Progenitor cell of endocrine pancreas (in vitro differentiated cells): Measurements from ENCODE around the gene TRAM2. TPM values are rescaled to one million over a fixed set of nuclear protein-coding genes. Genes with fewer than 3 reads are reported as not detected.

Experiments used
- DNase-seq: peaks from one replicate; pipeline ENCODE4 v3.0.0; 2021; ENCODE audit warnings: low spot score; ENCODE audit not compliant: unreplicated experiment
- H3K27ac Mint-ChIP-seq: 2 replicates; pipeline ENCODE4 v1.8.0; 2021; ENCODE audit warnings: mild to moderate bottlenecking, moderate library complexity, mixed read lengths
- H3K27me3 Mint-ChIP-seq: 2 replicates; pipeline ENCODE4 v1.8.0; 2021; ENCODE audit warnings: mixed read lengths
- H3K36me3 Mint-ChIP-seq: 2 replicates; pipeline ENCODE4 v1.8.0; 2022; ENCODE audit warnings: mixed read lengths; ENCODE audit not compliant: insufficient read depth
- H3K4me1 Mint-ChIP-seq: 2 replicates; pipeline ENCODE4 v1.8.0; 2021; ENCODE audit warnings: low read depth, mixed read lengths
- H3K4me3 Mint-ChIP-seq: 2 replicates; pipeline ENCODE4 v1.8.0; 2021; ENCODE audit warnings: low read depth, mild to moderate bottlenecking, moderate library complexity, mixed read lengths
- H3K9me3 Mint-ChIP-seq: 2 replicates; pipeline ENCODE4 v1.8.0; 2021; ENCODE audit warnings: low read depth, mixed read lengths
- total RNA-seq: library from RNA; stranded (reverse); gene quantifications from 2 replicates; pipeline ENCODE4 v1.2.1, GENCODE V29; 2021
- TF ChIP-seq, protein P1 (sequence below): fragments of 200-600 bp; sonication (generic); IDR thresholded peaks from one replicate; pipeline ENCODE4 v1.5.0; 2021; ENCODE audit warnings: antibody characterized with exemption, mild to moderate bottlenecking; ENCODE audit not compliant: unreplicated experiment

Gene TRAM2
- total RNA-seq, 1 donor from 2014 or later, result 18.6 TPM

DNA sequence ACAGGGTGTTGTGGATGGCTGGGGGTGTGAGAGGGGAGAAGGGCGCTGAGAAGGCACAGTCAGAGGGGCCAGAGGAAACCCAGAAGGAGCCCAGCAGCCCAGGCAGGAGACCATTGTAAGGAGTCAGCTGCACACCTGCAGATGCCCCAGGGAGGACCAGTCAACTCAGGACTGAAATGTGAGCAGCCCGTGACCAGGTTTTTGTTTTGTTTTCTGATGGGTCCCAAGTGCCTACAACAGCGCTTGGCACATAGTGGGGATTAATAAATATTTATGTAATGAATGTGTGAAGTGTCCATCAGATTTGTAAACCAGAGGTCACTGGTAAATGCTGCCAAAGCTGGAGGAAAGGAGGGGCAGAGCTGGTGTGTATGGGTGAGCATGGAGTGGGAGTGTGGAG lies 30.2 kb downstream of the TRAM2 start:
- Mint-ChIP-seq H3K27me3 (no peaks in the 10 kb centered on the region), H3K36me3 (no peaks in the 10 kb centered on the region), H3K4me1 (peaks cover 33% of the 10 kb centered on the region), H3K4me3 (no peak overlapping the region), H3K27ac (no peak overlapping the region), H3K9me3 (no peaks in the 10 kb centered on the region)
- TF ChIP-seq, protein P1, sequence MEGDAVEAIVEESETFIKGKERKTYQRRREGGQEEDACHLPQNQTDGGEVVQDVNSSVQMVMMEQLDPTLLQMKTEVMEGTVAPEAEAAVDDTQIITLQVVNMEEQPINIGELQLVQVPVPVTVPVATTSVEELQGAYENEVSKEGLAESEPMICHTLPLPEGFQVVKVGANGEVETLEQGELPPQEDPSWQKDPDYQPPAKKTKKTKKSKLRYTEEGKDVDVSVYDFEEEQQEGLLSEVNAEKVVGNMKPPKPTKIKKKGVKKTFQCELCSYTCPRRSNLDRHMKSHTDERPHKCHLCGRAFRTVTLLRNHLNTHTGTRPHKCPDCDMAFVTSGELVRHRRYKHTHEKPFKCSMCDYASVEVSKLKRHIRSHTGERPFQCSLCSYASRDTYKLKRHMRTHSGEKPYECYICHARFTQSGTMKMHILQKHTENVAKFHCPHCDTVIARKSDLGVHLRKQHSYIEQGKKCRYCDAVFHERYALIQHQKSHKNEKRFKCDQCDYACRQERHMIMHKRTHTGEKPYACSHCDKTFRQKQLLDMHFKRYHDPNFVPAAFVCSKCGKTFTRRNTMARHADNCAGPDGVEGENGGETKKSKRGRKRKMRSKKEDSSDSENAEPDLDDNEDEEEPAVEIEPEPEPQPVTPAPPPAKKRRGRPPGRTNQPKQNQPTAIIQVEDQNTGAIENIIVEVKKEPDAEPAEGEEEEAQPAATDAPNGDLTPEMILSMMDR, result no peak
- DNase-seq, result no peak

DNA sequence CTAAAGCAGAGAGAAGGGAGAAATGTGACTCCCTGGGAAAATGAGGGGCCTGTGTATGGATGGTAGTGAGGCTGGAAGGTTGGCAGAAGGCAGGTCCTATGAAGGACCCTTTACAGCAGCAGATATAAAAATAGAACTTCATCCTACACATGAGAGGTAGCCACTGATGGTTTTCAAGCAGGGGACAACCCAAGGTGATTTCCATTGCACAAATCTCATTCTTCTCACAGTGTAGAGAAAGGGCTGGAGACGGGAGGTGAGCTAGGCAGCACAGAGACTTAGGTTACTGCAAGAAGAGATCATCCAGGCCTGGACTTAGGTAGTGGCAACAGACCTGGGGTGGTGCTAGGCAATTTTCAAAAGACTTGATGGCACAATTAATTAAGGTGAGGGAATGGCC lies 30.7 kb downstream of the TRAM2 start:
- Mint-ChIP-seq H3K27ac (no peak overlapping the region), H3K36me3 (no peaks in the 10 kb centered on the region), H3K4me3 (no peak overlapping the region), H3K9me3 (no peaks in the 10 kb centered on the region), H3K4me1 (peaks cover 28% of the 10 kb centered on the region), H3K27me3 (no peaks in the 10 kb centered on the region)
- TF ChIP-seq, protein P1, result no peak
- no peak for DNase-seq

DNA sequence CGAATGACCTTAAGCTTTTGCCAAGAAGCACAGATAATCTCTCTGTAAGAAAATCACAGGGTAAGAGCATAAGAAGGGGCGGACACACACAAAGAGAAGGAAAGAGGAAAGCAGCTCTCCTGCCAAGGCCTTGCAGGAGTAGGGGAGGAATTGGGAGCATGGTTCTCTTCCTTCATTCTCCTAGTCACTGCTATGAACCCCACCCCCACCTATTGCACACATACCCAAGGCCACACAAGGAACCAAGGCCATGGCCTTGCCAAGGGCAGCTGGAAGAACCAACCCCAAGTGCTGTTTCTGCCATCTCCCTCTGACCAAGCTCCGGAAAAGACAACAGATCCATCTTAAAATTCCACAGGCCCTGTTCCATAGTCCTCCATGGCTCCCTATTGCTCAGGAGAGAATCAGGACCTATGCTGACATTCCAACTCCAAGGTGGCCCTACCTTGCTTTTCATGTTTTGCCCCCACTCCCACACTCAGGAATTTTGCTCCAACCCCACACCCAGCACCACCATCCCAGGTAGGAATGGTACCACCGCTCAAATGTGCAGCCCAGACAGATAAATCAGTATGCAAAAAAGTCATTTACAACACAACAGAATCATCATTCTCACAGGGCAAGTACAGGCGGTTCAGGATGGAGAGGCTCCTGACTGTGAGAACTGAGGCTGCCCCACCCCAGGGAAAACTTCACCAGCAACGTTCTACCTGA lies 31.3 kb downstream of the TRAM2 start:
- TF ChIP-seq, protein P1, result no peak
- H3K27ac Mint-ChIP-seq, result no peak overlapping the region
- no peak overlapping the region for H3K4me3 Mint-ChIP-seq
- H3K27me3 Mint-ChIP-seq, result no peaks in the 10 kb centered on the region
- no peak for DNase-seq
- H3K36me3 Mint-ChIP-seq, result no peaks in the 10 kb centered on the region
- no peaks in the 10 kb centered on the region for H3K9me3 Mint-ChIP-seq
- peaks cover 23% of the 10 kb centered on the region for H3K4me1 Mint-ChIP-seq

DNA sequence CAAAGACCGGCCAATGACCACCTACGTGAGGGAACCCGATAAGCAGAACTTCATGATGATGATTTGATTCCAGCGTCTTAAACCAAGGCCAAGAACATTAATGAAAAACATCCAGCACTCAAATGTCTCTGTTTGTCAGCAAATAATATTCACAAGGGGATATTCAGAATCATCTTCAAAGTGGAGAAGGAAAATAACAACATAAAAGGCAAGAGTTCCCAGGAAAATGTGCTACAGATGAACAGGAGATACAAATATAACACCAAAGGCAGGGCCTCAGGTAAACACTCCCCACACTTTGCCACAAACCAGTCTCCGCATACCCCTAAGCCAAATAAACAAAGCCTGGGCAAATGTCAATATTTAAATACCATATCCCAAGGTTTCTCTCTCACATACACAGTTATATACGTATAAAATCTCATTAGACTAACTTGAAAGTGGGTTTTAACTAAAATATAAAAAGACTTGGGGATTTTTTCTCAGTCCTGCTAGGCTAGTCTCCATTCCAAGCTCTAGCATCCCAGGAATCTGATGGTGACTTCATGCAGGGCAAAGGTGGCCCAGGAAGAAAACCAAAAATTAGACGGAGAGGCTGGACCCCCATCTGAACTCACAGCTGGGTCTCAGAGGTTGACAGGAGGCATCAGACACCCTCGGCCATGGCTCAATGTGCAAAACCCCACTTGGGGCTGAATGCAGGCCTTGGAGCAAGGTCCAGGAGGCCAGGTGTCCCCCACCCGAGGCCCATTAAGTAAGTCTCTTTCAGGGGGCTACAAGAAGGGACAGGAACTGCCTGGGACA lies 32.1 kb downstream of the TRAM2 start:
- TF ChIP-seq, protein P1, result no peak
- Mint-ChIP-seq H3K36me3 (no peaks in the 10 kb centered on the region), H3K4me3 (no peak overlapping the region), H3K27me3 (no peaks in the 10 kb centered on the region), H3K4me1 (peaks cover 18% of the 10 kb centered on the region), H3K27ac (no peak overlapping the region), H3K9me3 (no peaks in the 10 kb centered on the region)
- no peak for DNase-seq

DNA sequence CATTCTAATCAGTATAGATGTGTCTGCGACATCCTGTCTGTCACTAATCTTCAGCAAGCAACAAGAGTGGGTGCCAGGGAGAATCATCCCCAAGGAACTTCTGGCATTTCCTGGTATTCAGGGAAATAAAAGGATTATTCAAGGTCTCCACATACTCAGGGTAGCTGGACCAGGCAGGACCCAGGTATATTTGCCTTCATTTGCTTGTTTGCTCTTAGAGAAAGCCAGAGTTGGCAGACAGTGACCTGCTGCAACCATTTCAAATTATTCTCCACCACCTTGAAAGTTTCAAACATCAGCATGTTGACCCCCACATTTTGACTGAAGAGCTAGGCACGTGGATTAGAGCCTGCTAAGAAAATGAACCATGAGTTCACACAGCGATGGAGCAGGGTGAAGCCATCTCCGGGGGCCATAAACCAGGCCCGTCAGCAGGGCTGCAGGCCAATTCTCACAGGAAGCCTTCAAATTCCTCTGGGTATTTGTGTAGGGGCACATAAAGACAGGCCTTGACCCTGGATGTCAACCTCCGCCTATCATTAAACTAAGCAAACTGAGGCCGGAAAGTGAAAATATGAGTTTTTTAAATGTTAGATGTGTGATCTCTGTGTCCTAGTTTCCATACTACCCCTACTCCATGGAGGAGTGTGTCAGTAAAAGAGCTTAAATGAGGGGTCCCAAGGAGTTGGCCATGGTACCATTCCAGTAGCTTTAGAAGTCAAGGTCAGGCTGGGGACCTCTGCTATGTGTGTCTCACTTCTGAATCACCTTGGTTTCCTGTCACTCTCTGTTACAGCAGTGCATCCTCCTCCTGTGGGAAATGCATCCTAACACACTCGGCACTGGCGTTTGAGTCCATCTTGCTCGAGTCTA lies 32.9 kb downstream of the TRAM2 start:
- no peaks in the 10 kb centered on the region for H3K36me3 Mint-ChIP-seq
- no peak for DNase-seq
- TF ChIP-seq, protein P1, result no peak
- no peak overlapping the region for H3K27ac Mint-ChIP-seq
- H3K27me3 Mint-ChIP-seq, result no peaks in the 10 kb centered on the region
- peaks cover 16% of the 10 kb centered on the region for H3K4me1 Mint-ChIP-seq
- H3K4me3 Mint-ChIP-seq, result no peak overlapping the region
- H3K9me3 Mint-ChIP-seq, result no peaks in the 10 kb centered on the region
